ENCODE measurements around the gene C9orf43.

C9orf43 gene

GRCh38 chr9:113444736-113445135 is 34.2 kb downstream of the C9orf43 start:
- H3K4me3 ChIP-seq (ENCODE audit: severe bottlenecking) = no peak overlapping the region
- no peaks in the 10 kb centered on the region for H3K27me3 ChIP-seq (ENCODE audit: insufficient read depth, poor library complexity, severe bottlenecking)
- no peaks in the 10 kb centered on the region for H3K9me3 ChIP-seq (ENCODE audit: severe bottlenecking)
- no peaks in the 10 kb centered on the region for H3K36me3 ChIP-seq (ENCODE audit: low read depth)
- no peaks in the 10 kb centered on the region for H3K4me1 ChIP-seq (ENCODE audit: insufficient read depth, poor library complexity, severe bottlenecking)
- TF ChIP-seq CTCF (IDR thresholded peaks at IDR 0.05; ENCODE audit: poor library complexity, severe bottlenecking) = no peak
- H3K27ac ChIP-seq (ENCODE audit: poor library complexity, severe bottlenecking) = no peak overlapping the region
- DNase-seq (ENCODE audit: low spot score) (no peak), ATAC-seq (ENCODE audit: low read depth) (no peak)

DNA sequence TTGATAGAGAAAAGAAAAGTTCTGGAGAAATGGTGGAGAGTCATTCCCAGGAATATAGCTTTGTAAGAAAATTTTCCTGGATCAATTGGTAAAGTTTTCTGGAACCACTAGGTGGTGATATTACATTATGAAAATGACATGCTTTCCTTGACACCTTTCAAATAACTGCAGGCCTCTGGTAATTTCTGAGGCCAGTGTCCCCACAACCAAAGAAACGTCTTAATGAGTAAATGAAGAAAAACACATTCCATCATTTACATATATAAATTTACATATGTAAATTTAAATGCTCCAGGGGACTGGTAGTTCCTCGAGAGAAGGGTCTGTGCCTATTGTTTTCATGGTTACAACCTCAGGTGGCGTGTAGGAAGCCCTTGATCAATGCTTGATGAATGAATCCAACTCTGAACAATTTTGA is 35.8 kb downstream of the C9orf43 start:
- no peaks in the 10 kb centered on the region for H3K4me1 ChIP-seq (ENCODE audit: insufficient read depth, poor library complexity, severe bottlenecking)
- no peak overlapping the region for H3K27ac ChIP-seq (ENCODE audit: poor library complexity, severe bottlenecking)
- no peaks in the 10 kb centered on the region for H3K27me3 ChIP-seq (ENCODE audit: insufficient read depth, poor library complexity, severe bottlenecking)
- ATAC-seq (ENCODE audit: low read depth) (no peak), DNase-seq (ENCODE audit: low spot score) (no peak)
- no peaks in the 10 kb centered on the region for H3K36me3 ChIP-seq (ENCODE audit: low read depth)
- no peaks in the 10 kb centered on the region for H3K9me3 ChIP-seq (ENCODE audit: severe bottlenecking)
- TF ChIP-seq CTCF (IDR thresholded peaks at IDR 0.05; ENCODE audit: poor library complexity, severe bottlenecking) = peak; percentile 76
- no peak overlapping the region for H3K4me3 ChIP-seq (ENCODE audit: severe bottlenecking)

- H3K27me3 ChIP-seq (ENCODE audit: insufficient read depth, poor library complexity, severe bottlenecking) = no peaks in the 10 kb centered on the region
- DNase-seq (ENCODE audit: low spot score) (no peak), ATAC-seq (ENCODE audit: low read depth) (no peak)
- TF ChIP-seq CTCF (IDR thresholded peaks at IDR 0.05; ENCODE audit: poor library complexity, severe bottlenecking) = no peak
- no peak overlapping the region for H3K4me3 ChIP-seq (ENCODE audit: severe bottlenecking)
- no peaks in the 10 kb centered on the region for H3K36me3 ChIP-seq (ENCODE audit: low read depth)
- H3K4me1 ChIP-seq (ENCODE audit: insufficient read depth, poor library complexity, severe bottlenecking) = no peaks in the 10 kb centered on the region
- H3K9me3 ChIP-seq (ENCODE audit: severe bottlenecking) = no peaks in the 10 kb centered on the region
- no peak overlapping the region for H3K27ac ChIP-seq (ENCODE audit: poor library complexity, severe bottlenecking)
These were observed 38.8 kb downstream of the C9orf43 start for GRCh38 chr9:113449376-113449775.

DNA sequence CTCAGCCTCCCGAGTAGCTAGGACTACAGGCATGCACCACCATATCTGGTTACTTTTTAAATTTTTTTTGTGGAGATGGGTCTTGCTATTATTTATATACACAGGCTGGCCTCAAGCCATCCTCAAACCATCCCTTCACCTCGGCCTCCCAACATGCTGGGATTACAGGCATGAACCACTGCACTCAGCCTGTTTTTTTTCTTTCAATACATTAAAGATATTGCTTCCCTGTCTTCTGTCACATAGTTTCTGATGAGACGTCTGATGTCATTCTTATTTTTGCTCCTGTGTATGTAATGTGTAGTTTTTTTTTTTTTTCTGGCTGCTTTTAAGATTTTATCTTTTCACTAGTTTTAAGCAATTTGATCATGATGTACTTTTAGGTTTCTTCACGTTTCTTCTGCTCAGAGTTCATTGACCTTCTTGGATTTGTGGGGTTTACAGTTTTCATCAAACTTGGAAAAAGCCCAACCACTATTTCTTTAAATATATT is 41.6 kb downstream of the C9orf43 start:
- H3K27ac ChIP-seq (ENCODE audit: poor library complexity, severe bottlenecking) = no peak overlapping the region

More for the DNA sequence above, 41.6 kb downstream of the C9orf43 start:
- Histone ChIP-seq H3K4me1 (ENCODE audit: insufficient read depth, poor library complexity, severe bottlenecking) (no peaks in the 10 kb centered on the region), H3K4me3 (ENCODE audit: severe bottlenecking) (no peak overlapping the region), H3K36me3 (ENCODE audit: low read depth) (no peaks in the 10 kb centered on the region), H3K9me3 (ENCODE audit: severe bottlenecking) (no peaks in the 10 kb centered on the region), H3K27me3 (ENCODE audit: insufficient read depth, poor library complexity, severe bottlenecking) (no peaks in the 10 kb centered on the region)
- DNase-seq (ENCODE audit: low spot score) (no peak), ATAC-seq (ENCODE audit: low read depth) (no peak)
- TF ChIP-seq CTCF (IDR thresholded peaks at IDR 0.05; ENCODE audit: poor library complexity, severe bottlenecking) = no peak
